Common myeloid progenitor, CD34-positive (primary cell): ENCODE results near the gene TSPO.
A peak's percentile ranks its signal among the peaks of the same experiment; 100 is the strongest.

Experiments
- CTCF ChIA-PET: fragments of 350-600 bp; sonication (Branson Sonifier 250); formaldehyde crosslinking; loops from one replicate; lab custom pipeline; 2021; ENCODE audit warnings: antibody characterized with exemption; lab: Charles Lee
- POLR2A ChIA-PET: fragments of 350-600 bp; sonication (Branson Sonifier 250); formaldehyde crosslinking; loops from one replicate; lab custom pipeline; 2021; ENCODE audit warnings: antibody characterized with exemption; lab: Charles Lee
- DNase-seq, 3 donors: peaks; one replicate each; pipeline versions ENCODE4 v3.0.0 to v3.0.0-alpha.2; 2013
- H3K27ac ChIP-seq, 2 experiments: 1 replicate in 1 of 2; 2 replicates in 1 of 2; pipeline ENCODE4 v1.7.0; 2013; ENCODE audit warnings: inconsistent platforms in 2 of 2, low read length in 2 of 2, mild to moderate bottlenecking in 2 of 2, low read depth in 1 of 2, moderate library complexity in 1 of 2; ENCODE audit not compliant: severe bottlenecking in 2 of 2, insufficient read depth in 1 of 2, poor library complexity in 1 of 2
- H3K27me3 ChIP-seq, 5 experiments: replicated peaks in 2 of 5; 1 replicate in 3 of 5; 2 replicates in 2 of 5; pipeline versions ENCODE4 v1.6.1 to v1.7.0; 2013; ENCODE audit warnings: low read length in 4 of 5, mild to moderate bottlenecking in 2 of 5, moderate library complexity in 2 of 5, inconsistent platforms in 1 of 5; ENCODE audit not compliant: insufficient read depth in 5 of 5, control insufficient read depth in 4 of 5
- H3K36me3 ChIP-seq, 4 experiments: 1 replicate in 2 of 4; 2 replicates in 2 of 4; pipeline versions ENCODE4 v1.6.1 to v1.7.0; 2013; ENCODE audit warnings: low read length in 3 of 4, control low read depth in 1 of 4, mild to moderate bottlenecking in 1 of 4; ENCODE audit not compliant: control insufficient read depth in 4 of 4, insufficient read depth in 4 of 4
- H3K4me1 ChIP-seq, 4 experiments: 1 replicate in 3 of 4; 2 replicates in 1 of 4; pipeline versions ENCODE4 v1.6.1 to v1.7.1; 2013; ENCODE audit warnings: low read length in 3 of 4, mild to moderate bottlenecking in 3 of 4, control low read depth in 1 of 4, inconsistent platforms in 1 of 4, moderate library complexity in 1 of 4; ENCODE audit not compliant: control insufficient read depth in 4 of 4, insufficient read depth in 4 of 4; ENCODE audit errors: control extremely low read depth in 1 of 4
- H3K4me3 ChIP-seq, 7 experiments: 1 replicate in 4 of 7; 2 replicates in 3 of 7; pipeline versions ENCODE4 v1.5.1 to v1.7.0; 2013; ENCODE audit warnings: mild to moderate bottlenecking in 7 of 7, low read length in 6 of 7, moderate library complexity in 6 of 7, inconsistent platforms in 2 of 7, low read depth in 2 of 7, control low read depth in 1 of 7; ENCODE audit not compliant: insufficient read depth in 4 of 7, control insufficient read depth in 1 of 7; ENCODE audit errors: extremely low read depth in 1 of 7
- H3K9me3 ChIP-seq, 5 experiments: 1 replicate in 4 of 5; 2 replicates in 1 of 5; pipeline versions ENCODE4 v1.6.1 to v1.7.1; 2013; ENCODE audit warnings: low read length in 4 of 5, mild to moderate bottlenecking in 2 of 5, inconsistent platforms in 1 of 5, low read depth in 1 of 5, moderate library complexity in 1 of 5; ENCODE audit not compliant: control insufficient read depth in 4 of 5, insufficient read depth in 2 of 5; ENCODE audit errors: control extremely low read depth in 1 of 5
- WGBS: methylation state at CpG from one replicate; pipeline ENCODE4 v1.1.5; 2013; ENCODE audit not compliant: insufficient coverage; 5-methylcytosine and 5-hydroxymethylcytosine counted together

Gene TSPO

GRCh38 chr22:43200555-43200954 lies 49.2 kb downstream of the TSPO start:
- ChIA-PET POLR2A (no interaction called here), CTCF (interaction anchor here (1.3 to 1.9 kb wide), 2 partner anchors 11 to 13 kb away, joined by 3 to 4 read pairs; partner anchors contain the start of gene TTLL12)
- no peaks in the 10 kb centered on the region for H3K9me3 ChIP-seq
- H3K36me3 ChIP-seq, result no peaks in the 10 kb centered on the region
- H3K4me3 ChIP-seq, result no peak overlapping the region
- no peak overlapping the region for H3K27ac ChIP-seq
- WGBS, result 94% methylated on average over 10 of the region's 13 CpGs
- peaks cover 0 to 4% (median under 1%) of the 10 kb centered on the region in 4 experiments for H3K4me1 ChIP-seq
- DNase-seq, result no peak
- H3K27me3 ChIP-seq, result no peaks in the 10 kb centered on the region

GRCh38 chr22:43201486-43202219 lies 50.3 kb downstream of the TSPO start:
- CTCF ChIA-PET, result no interaction called here

GRCh38 chr22:43202326-43202725 lies 51.0 kb downstream of the TSPO start:
- ChIA-PET CTCF (interaction anchor here (0.6 kb wide), 1 partner anchor 1993 kb away, joined by 3 read pairs; no protein-coding TSS in a partner anchor), POLR2A (no interaction called here)
- no peaks in the 10 kb centered on the region for H3K36me3 ChIP-seq
- H3K27me3 ChIP-seq, result no peaks in the 10 kb centered on the region
- 90% methylated on average over 5 of the region's 10 CpGs for WGBS
- H3K4me3 ChIP-seq, result no peak overlapping the region
- no peak overlapping the region for H3K27ac ChIP-seq
- H3K4me1 ChIP-seq, result peaks cover 0 to 12% (median 6%) of the 10 kb centered on the region in 4 experiments
- no peaks in the 10 kb centered on the region for H3K9me3 ChIP-seq
- no peak for DNase-seq

More at GRCh38 chr22:43201486-43202219, 50.3 kb downstream of the TSPO start:
- Histone ChIP-seq H3K36me3 (no peaks in the 10 kb centered on the region), H3K27ac (no peak overlapping the region), H3K4me3 (no peak overlapping the region), H3K4me1 (peaks cover 0 to 10% (median 4%) of the 10 kb centered on the region in 4 experiments), H3K27me3 (no peaks in the 10 kb centered on the region), H3K9me3 (no peaks in the 10 kb centered on the region)
- POLR2A ChIA-PET, result no interaction called here
- 97% methylated on average over 24 of the region's 26 CpGs for WGBS
- DNase-seq, result no peak

DNA sequence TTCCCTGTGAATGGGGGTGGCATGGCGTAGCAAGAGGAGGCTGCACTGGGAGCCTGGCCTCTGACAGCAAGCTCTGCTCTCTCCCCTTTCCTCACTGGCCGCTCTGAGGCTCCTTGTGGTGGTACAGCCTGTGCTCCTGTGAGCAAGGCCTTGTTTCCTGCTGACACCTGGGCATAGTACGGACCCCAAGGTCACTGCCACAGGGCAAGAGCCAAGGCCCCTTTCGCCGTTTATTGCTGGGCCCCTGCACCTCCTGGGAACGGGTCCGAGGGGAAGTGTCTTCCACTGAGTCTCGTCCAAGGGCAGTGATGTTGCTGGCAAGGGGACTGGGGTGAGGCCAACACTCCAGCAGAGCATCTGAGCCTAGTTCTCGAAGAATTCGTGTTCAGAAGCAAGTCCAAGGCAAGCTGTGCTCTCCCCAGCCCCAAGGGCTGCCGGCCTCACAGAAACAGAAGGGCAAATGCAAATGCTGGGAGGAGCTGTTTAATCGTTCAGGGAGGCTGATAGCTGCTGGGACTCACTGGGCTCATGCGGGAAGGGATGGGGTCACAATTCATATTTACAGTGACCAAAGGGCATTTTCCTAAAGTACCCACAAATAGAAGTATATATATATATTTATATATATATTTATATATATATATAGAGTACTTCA lies 51.5 kb downstream of the TSPO start:
- no peak overlapping the region for H3K4me3 ChIP-seq
- H3K27me3 ChIP-seq, result no peaks in the 10 kb centered on the region
- peaks cover 0 to 12% (median 5%) of the 10 kb centered on the region in 4 experiments for H3K4me1 ChIP-seq
- H3K9me3 ChIP-seq, result no peaks in the 10 kb centered on the region
- DNase-seq, result no peak
- POLR2A ChIA-PET, result no interaction called here
- no peaks in the 10 kb centered on the region for H3K36me3 ChIP-seq
- H3K27ac ChIP-seq, result no peak overlapping the region
- WGBS, result 96% methylated on average over 11 of the region's 13 CpGs
- CTCF ChIA-PET, result interaction anchor here (0.6 kb wide), 1 partner anchor 1993 kb away, joined by 3 read pairs; no protein-coding TSS in a partner anchor

- CTCF ChIA-PET, result interaction anchor here (1.0 kb wide), 1 partner anchor 16 kb away, joined by 4 read pairs; no protein-coding TSS in a partner anchor
- DNase-seq, result no peak
- Histone ChIP-seq H3K27me3 (no peaks in the 10 kb centered on the region), H3K4me3 (no peak overlapping the region), H3K36me3 (no peaks in the 10 kb centered on the region), H3K27ac (no peak overlapping the region), H3K9me3 (no peaks in the 10 kb centered on the region), H3K4me1 (peaks cover 0 to 12% (median 5%) of the 10 kb centered on the region in 4 experiments)
- POLR2A ChIA-PET, result no interaction called here
- WGBS, result 88% methylated on average over 12 of the region's 20 CpGs
Observed at GRCh38 chr22:43203471-43203981, 52.2 kb downstream of the TSPO start.

DNA sequence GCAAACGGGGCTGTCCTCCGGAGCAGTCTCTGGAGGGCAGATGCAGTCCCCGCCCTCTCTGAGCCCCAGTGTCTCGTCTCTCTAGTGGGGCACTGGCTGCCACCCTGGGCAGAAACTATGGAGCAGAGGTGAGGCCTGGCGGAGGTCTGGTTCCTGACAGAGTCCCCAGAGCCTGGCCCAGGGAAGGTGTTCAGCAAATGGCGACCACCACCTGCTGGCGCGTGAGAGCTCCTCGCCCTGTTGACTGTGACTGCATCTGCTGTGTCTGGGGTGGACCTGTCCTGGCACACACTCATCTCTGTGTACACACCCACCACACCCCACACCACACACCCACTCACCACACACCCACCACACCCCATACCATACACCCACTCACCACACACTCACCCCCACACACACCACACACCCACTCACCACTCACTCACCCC lies 53.9 kb downstream of the TSPO start:
- H3K4me3 ChIP-seq, result no peak overlapping the region
- peak in 1 of 3 donors; percentile 11 for DNase-seq
- CTCF ChIA-PET, result no interaction called here
- WGBS, result 98% methylated on average over 9 of the region's 9 CpGs
- peaks cover 0 to 12% (median 5%) of the 10 kb centered on the region in 4 experiments for H3K4me1 ChIP-seq
- no peak overlapping the region for H3K27ac ChIP-seq
- no peaks in the 10 kb centered on the region for H3K9me3 ChIP-seq
- H3K36me3 ChIP-seq, result no peaks in the 10 kb centered on the region
- H3K27me3 ChIP-seq, result no peaks in the 10 kb centered on the region
- POLR2A ChIA-PET, result no interaction called here
